Measurements from ENCODE around the gene TCEA3. TPM values are rescaled to one million over a fixed set of nuclear protein-coding genes. Genes with fewer than 3 reads are reported as not detected.

The TCEA3 gene
- total RNA-seq, 4 donors from 2014 or later, result 16.7 to 24.1 (median 20.9) TPM

DNA sequence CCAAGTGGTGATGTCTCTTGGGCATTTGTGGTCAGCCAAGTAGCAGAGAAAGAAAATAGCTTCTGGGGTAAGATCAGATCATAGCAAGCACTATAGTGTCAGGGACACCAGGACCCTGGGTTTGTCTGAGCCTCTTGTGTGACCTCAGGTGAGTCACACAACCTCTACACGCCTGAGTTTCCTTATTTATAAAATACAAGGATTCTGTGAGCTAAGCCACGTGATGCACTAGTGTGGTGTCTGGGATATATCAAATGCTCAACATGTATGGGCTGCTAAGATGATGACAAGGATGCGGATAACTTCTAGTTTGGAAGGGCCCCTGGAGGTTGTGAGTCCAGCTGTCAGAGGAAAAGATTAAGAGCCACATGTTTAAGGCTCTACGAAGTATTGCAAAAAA lies 30.4 kb downstream of the TCEA3 start:
- H3K4me3 ChIP-seq, result no peak overlapping the region
- TF ChIP-seq EP300 (IDR thresholded peaks at IDR 0.05), result no peak
- TF ChIP-seq, protein P1, sequence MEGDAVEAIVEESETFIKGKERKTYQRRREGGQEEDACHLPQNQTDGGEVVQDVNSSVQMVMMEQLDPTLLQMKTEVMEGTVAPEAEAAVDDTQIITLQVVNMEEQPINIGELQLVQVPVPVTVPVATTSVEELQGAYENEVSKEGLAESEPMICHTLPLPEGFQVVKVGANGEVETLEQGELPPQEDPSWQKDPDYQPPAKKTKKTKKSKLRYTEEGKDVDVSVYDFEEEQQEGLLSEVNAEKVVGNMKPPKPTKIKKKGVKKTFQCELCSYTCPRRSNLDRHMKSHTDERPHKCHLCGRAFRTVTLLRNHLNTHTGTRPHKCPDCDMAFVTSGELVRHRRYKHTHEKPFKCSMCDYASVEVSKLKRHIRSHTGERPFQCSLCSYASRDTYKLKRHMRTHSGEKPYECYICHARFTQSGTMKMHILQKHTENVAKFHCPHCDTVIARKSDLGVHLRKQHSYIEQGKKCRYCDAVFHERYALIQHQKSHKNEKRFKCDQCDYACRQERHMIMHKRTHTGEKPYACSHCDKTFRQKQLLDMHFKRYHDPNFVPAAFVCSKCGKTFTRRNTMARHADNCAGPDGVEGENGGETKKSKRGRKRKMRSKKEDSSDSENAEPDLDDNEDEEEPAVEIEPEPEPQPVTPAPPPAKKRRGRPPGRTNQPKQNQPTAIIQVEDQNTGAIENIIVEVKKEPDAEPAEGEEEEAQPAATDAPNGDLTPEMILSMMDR (IDR thresholded peaks at IDR 0.05), result no peak
- no peaks in the 10 kb centered on the region for H3K27me3 ChIP-seq
- peaks cover 0 to 27% (median 1%) of the 10 kb centered on the region in 4 donors for H3K36me3 ChIP-seq
- H3K9me3 ChIP-seq, result no peaks in the 10 kb centered on the region
- H3K4me1 ChIP-seq, result peaks cover 25 to 30% (median 27%) of the 10 kb centered on the region in 4 donors
- intact Hi-C loops (cut with DNase I), result no loop called here
- peak overlapping the region; percentile 59 to 84 (median 74) for H3K27ac ChIP-seq (replicated peaks in 1 of 4)
- no peak for DNase-seq (ENCODE audit: extremely low spot score)
- WGBS, result 24% methylated on average over 4 of the region's 4 CpGs

DNA sequence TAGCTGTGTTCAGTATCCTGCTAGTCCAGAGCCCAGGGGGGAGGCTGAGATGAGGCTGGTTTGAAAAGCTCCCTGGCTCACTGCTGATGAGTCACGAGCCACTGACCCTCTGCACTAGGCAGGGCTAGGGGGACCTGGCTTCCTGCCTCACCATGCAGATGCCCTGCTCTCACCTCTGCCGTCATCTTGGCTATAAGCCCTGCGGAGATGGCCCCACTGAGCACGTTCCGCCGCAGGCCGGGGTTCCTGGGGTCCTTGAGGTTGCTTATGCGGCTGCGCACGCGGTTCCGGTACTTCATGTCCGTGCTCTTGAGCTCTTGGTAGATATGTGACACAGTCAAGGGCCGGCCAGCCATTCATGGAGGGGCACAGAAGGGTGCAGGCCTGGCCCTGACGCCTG lies 30.8 kb downstream of the TCEA3 start:
- no peak overlapping the region for H3K4me3 ChIP-seq
- intact Hi-C loops (cut with DNase I), result no loop called here
- TF ChIP-seq EP300 (IDR thresholded peaks at IDR 0.05) (no peak), POLR2AphosphoS5 (IDR thresholded peaks at IDR 0.05) (no peak), POLR2A (IDR thresholded peaks at IDR 0.05; ENCODE audit: low read depth) (no peak)
- TF ChIP-seq, protein P1 (IDR thresholded peaks at IDR 0.05), result no peak
- H3K36me3 ChIP-seq, result peaks cover 0 to 27% (median 1%) of the 10 kb centered on the region in 4 donors
- no peak for DNase-seq (ENCODE audit: extremely low spot score)
- H3K27me3 ChIP-seq, result no peaks in the 10 kb centered on the region
- no peaks in the 10 kb centered on the region for H3K9me3 ChIP-seq
- H3K4me1 ChIP-seq, result peaks cover 25 to 30% (median 27%) of the 10 kb centered on the region in 4 donors
- H3K27ac ChIP-seq (replicated peaks in 1 of 4), result peak overlapping the region; percentile 59 to 84 (median 74)
- 92% methylated on average over 14 of the region's 15 CpGs for WGBS

DNA sequence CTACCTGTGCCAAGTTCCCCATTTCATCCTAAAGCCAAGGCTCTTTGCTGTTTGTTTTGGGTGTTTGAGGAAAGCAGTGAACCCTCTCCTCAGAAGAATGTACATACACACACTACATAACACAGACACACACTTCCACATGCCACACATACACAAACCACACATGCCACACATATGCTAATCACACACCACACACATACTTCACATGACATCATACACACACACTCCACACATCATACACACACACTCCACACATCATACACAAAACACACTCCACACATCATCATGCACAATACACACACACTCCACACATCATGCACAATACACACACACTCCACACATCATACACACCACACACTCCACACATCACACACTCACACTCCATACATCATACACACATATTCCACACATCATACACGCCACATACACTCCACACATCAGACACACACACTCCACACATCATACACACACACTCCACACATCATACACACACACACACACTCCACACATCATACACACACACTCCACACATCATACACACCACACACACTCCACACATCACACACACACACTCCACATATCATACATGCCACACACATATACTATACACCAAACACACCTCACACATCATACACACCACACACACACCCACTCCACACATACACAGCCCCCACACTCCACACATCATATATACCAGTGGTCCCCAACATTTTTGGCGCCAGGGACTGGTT lies 32.3 kb downstream of the TCEA3 start:
- H3K27me3 ChIP-seq, result no peaks in the 10 kb centered on the region
- H3K4me3 ChIP-seq, result no peak overlapping the region
- H3K4me1 ChIP-seq, result peaks cover 25 to 30% (median 27%) of the 10 kb centered on the region in 4 donors
- H3K27ac ChIP-seq (replicated peaks in 1 of 4), result no peak overlapping the region
- intact Hi-C loops (cut with DNase I), result no loop called here
- TF ChIP-seq EP300 (IDR thresholded peaks at IDR 0.05) (no peak), POLR2AphosphoS5 (IDR thresholded peaks at IDR 0.05) (no peak), POLR2A (IDR thresholded peaks at IDR 0.05; ENCODE audit: low read depth) (no peak)
- TF ChIP-seq, protein P1 (IDR thresholded peaks at IDR 0.05), result no peak
- DNase-seq (ENCODE audit: extremely low spot score), result no peak
- peaks cover 0 to 23% (median 3%) of the 10 kb centered on the region in 4 donors for H3K36me3 ChIP-seq
- 78% methylated on average over 2 of the region's 2 CpGs for WGBS
- no peaks in the 10 kb centered on the region for H3K9me3 ChIP-seq

DNA sequence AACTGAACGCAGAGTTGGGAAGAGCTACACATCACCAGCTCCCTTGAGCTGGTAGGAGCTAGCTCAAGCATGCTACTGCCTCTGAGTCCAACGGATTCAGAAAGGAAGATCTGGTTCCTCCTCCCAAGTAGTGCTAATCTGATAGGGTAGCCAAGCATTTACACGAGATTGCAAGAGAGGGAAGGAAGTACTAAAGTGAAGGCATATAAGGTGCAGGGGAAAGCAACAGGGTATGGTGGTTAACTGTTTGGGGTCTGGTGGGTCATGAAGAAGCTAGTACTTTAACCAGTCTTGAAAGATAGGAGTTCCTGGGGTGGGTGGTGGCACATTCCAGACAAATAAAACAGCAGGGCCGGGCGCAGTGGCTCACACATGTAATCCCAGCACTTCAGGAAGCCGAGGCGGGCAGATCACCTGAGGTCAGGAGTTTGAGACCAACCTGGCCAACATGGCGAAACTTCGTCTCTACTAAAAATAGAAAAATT lies 34.7 kb downstream of the TCEA3 start:
- Histone ChIP-seq H3K27me3 (no peaks in the 10 kb centered on the region), H3K4me3 (no peak overlapping the region), H3K9me3 (no peaks in the 10 kb centered on the region), H3K4me1 (peaks cover 19 to 22% (median 21%) of the 10 kb centered on the region in 4 donors), H3K27ac (replicated peaks in 1 of 4) (no peak overlapping the region), H3K36me3 (peaks cover 0 to 30% (median 6%) of the 10 kb centered on the region in 4 donors)
- no peak for DNase-seq (ENCODE audit: extremely low spot score)
- TF ChIP-seq POLR2AphosphoS5 (IDR thresholded peaks at IDR 0.05) (no peak), POLR2A (IDR thresholded peaks at IDR 0.05; ENCODE audit: low read depth) (no peak), EP300 (IDR thresholded peaks at IDR 0.05) (no peak)
- TF ChIP-seq, protein P1 (IDR thresholded peaks at IDR 0.05), result no peak
- WGBS, result 80% methylated on average over 9 of the region's 9 CpGs
- intact Hi-C loops (cut with DNase I), result no loop called here

All from esophagus muscularis mucosa (tissue), 4 donors.